ENCODE data around the gene ROR1. TPM values are rescaled to one million over a fixed set of nuclear protein-coding genes. Genes with fewer than 3 reads are reported as not detected.
A peak's percentile ranks its signal among the peaks of the same experiment; 100 is the strongest.

Gene ROR1
- total RNA-seq, 1 experiment from 2014 or later: 33.8 TPM

GRCh38 chr1:63871463-63871862, 97.6 kb downstream of the ROR1 start:
- H3K9me3 Mint-ChIP-seq (ENCODE audit: low read depth, unreplicated experiment): peaks cover 2% of the 10 kb centered on the region
- H3K4me1 Mint-ChIP-seq (ENCODE audit: low read depth, unreplicated experiment): peaks cover 79% of the 10 kb centered on the region
- BruUV-seq (replicated peaks): no TSS peak
- no peak for DNase-seq
- no peaks in the 10 kb centered on the region for H3K27me3 Mint-ChIP-seq (ENCODE audit: unreplicated experiment)
- no peak overlapping the region for H3K4me3 Mint-ChIP-seq (ENCODE audit: low read depth, unreplicated experiment)
- intact Hi-C loops (cut with micrococcal nuclease; ENCODE audit: unreplicated experiment): no loop called here
- peaks cover 4% of the 10 kb centered on the region for H3K36me3 Mint-ChIP-seq (ENCODE audit: insufficient read depth, unreplicated experiment)
- CTCF ChIA-PET: no interaction called here
- TF ChIP-seq CTCF (IDR thresholded peaks at IDR 0.05; ENCODE audit: unreplicated experiment): no peak
- H3K27ac Mint-ChIP-seq (ENCODE audit: unreplicated experiment): no peak overlapping the region

- Mint-ChIP-seq H3K9me3 (ENCODE audit: low read depth, unreplicated experiment) (peaks cover 2% of the 10 kb centered on the region), H3K27me3 (ENCODE audit: unreplicated experiment) (no peaks in the 10 kb centered on the region), H3K27ac (ENCODE audit: unreplicated experiment) (peak overlapping the region; percentile 68), H3K4me3 (ENCODE audit: low read depth, unreplicated experiment) (no peak overlapping the region), H3K36me3 (ENCODE audit: insufficient read depth, unreplicated experiment) (peaks cover 5% of the 10 kb centered on the region), H3K4me1 (ENCODE audit: low read depth, unreplicated experiment) (peaks cover 86% of the 10 kb centered on the region)
- CTCF ChIA-PET: no interaction called here
- intact Hi-C loops (cut with micrococcal nuclease; ENCODE audit: unreplicated experiment): no loop called here
- no TSS peak for BruUV-seq (replicated peaks)
- no peak for DNase-seq
- TF ChIP-seq CTCF (IDR thresholded peaks at IDR 0.05; ENCODE audit: unreplicated experiment): no peak
Measured at GRCh38 chr1:63873751-63874150, 99.9 kb downstream of the ROR1 start.

GRCh38 chr1:63874278-63874880, 100.6 kb downstream of the ROR1 start:
- no peaks in the 10 kb centered on the region for H3K27me3 Mint-ChIP-seq (ENCODE audit: unreplicated experiment)
- H3K9me3 Mint-ChIP-seq (ENCODE audit: low read depth, unreplicated experiment): peaks cover 2% of the 10 kb centered on the region
- H3K36me3 Mint-ChIP-seq (ENCODE audit: insufficient read depth, unreplicated experiment): peaks cover 5% of the 10 kb centered on the region
- intact Hi-C loops (cut with micrococcal nuclease; ENCODE audit: unreplicated experiment): no loop called here
- peak overlapping the region; percentile 68 for H3K27ac Mint-ChIP-seq (ENCODE audit: unreplicated experiment)
- H3K4me3 Mint-ChIP-seq (ENCODE audit: low read depth, unreplicated experiment): no peak overlapping the region
- no peak for DNase-seq
- peaks cover 87% of the 10 kb centered on the region for H3K4me1 Mint-ChIP-seq (ENCODE audit: low read depth, unreplicated experiment)
- CTCF ChIA-PET: no interaction called here
- no TSS peak for BruUV-seq (replicated peaks)
- TF ChIP-seq CTCF (IDR thresholded peaks at IDR 0.05; ENCODE audit: unreplicated experiment): no peak

- Mint-ChIP-seq H3K27me3 (ENCODE audit: unreplicated experiment) (no peaks in the 10 kb centered on the region), H3K27ac (ENCODE audit: unreplicated experiment) (peak overlapping the region; percentile 68), H3K4me1 (ENCODE audit: low read depth, unreplicated experiment) (peaks cover 83% of the 10 kb centered on the region), H3K9me3 (ENCODE audit: low read depth, unreplicated experiment) (peaks cover 2% of the 10 kb centered on the region), H3K4me3 (ENCODE audit: low read depth, unreplicated experiment) (peak overlapping the region; percentile 21), H3K36me3 (ENCODE audit: insufficient read depth, unreplicated experiment) (peaks cover 5% of the 10 kb centered on the region)
- no peak for TF ChIP-seq CTCF (IDR thresholded peaks at IDR 0.05; ENCODE audit: unreplicated experiment)
- intact Hi-C loops (cut with micrococcal nuclease; ENCODE audit: unreplicated experiment): loop anchor here (2.0 to 5.0 kb wide), 3 partner anchors 41 to 183 kb away; no protein-coding TSS in a partner anchor
- DNase-seq: no peak
- CTCF ChIA-PET: interaction anchor here (0.6 kb wide), 1 partner anchor 43 kb away, joined by 3 read pairs; no protein-coding TSS in a partner anchor
- no TSS peak for BruUV-seq (replicated peaks)
Measured at GRCh38 chr1:63875636-63876035, 101.8 kb downstream of the ROR1 start.

All from Calu3 (cell line).